GM12875 (cell line): ENCODE measurements around the gene MAP3K14.

Experiments used
- H3K4me3 ChIP-seq: one replicate; pipeline ENCODE4 v1.5.1; 2011; ENCODE audit warnings: low read depth, low read length, control low read depth
- TF ChIP-seq, protein P1 (sequence below): IDR thresholded peaks from 2 replicates; pipeline ENCODE4 v1.5.1; 2011; ENCODE audit warnings: low read depth, mild to moderate bottlenecking, control low read depth, inconsistent platforms, low read length, moderate library complexity, borderline replicate concordance; ENCODE audit not compliant: insufficient read depth

The MAP3K14 gene

DNA sequence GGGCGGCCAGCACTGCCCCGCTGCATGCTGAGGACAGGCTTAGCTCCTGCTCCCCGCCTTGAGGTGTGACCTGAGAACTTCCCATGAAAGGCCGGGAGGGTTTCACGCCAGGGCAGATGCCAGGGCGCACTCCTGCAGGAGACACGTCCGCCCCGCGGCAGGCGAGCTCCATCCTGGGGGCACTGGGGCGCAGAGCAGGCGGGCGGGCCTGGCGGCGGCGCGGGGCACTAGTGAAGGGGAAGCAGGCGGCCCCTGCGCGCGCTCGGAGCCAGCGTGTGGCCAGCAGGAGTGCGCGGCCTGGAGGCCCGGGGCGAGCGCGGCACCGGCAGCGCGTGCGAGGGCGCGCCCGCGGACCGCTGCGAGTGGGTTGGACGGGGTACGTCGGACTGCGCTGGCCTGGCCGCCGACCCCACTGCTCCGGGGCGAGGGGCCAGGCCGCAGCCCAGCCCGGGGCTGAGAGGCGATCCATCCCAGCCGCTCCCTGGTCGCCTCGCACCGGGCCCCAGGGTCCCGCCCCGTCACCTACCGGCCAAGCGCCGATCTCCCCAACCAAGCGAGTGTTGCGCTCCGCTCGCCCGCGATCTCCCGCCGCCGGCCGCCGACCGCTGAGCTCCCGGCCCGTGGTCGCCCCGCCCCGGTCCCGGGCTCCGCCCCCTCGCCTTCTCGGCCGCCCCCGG, at the start of gene MAP3K14:
MAP3K14 (minus strand) TSS at position 587 of the 677 bp plus-strand sequence. CDS start 26,275 bp downstream, outside the sequence.
- H3K4me3 ChIP-seq = peak within 1 kb of the TSS; percentile 85
- TF ChIP-seq, protein P1, sequence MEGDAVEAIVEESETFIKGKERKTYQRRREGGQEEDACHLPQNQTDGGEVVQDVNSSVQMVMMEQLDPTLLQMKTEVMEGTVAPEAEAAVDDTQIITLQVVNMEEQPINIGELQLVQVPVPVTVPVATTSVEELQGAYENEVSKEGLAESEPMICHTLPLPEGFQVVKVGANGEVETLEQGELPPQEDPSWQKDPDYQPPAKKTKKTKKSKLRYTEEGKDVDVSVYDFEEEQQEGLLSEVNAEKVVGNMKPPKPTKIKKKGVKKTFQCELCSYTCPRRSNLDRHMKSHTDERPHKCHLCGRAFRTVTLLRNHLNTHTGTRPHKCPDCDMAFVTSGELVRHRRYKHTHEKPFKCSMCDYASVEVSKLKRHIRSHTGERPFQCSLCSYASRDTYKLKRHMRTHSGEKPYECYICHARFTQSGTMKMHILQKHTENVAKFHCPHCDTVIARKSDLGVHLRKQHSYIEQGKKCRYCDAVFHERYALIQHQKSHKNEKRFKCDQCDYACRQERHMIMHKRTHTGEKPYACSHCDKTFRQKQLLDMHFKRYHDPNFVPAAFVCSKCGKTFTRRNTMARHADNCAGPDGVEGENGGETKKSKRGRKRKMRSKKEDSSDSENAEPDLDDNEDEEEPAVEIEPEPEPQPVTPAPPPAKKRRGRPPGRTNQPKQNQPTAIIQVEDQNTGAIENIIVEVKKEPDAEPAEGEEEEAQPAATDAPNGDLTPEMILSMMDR = 0 out of 2 replicates have a peak, but pooled peaks have one; percentile 2

DNA sequence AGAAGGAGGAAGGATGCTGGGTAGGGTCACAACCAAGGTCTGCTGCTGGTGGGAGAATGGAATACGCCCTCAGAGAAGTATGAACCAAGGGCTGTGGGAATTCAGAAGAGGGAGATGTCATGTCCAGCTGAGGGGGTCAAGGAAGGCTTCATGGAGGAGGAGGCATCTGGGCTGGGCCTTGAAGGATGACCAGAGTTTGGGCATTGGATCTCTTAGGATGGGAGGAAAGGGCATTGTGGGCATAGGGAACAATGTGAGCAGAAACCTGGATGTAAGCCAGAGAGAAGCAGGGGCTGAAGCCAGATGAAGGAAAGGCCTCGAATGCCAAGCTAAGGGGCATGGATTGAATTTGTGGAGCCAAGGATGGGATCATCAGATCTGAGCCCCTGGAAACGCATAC, 49.2 kb upstream of the MAP3K14 start:
- no peak overlapping the region for H3K4me3 ChIP-seq
- TF ChIP-seq, protein P1 = no peak

DNA sequence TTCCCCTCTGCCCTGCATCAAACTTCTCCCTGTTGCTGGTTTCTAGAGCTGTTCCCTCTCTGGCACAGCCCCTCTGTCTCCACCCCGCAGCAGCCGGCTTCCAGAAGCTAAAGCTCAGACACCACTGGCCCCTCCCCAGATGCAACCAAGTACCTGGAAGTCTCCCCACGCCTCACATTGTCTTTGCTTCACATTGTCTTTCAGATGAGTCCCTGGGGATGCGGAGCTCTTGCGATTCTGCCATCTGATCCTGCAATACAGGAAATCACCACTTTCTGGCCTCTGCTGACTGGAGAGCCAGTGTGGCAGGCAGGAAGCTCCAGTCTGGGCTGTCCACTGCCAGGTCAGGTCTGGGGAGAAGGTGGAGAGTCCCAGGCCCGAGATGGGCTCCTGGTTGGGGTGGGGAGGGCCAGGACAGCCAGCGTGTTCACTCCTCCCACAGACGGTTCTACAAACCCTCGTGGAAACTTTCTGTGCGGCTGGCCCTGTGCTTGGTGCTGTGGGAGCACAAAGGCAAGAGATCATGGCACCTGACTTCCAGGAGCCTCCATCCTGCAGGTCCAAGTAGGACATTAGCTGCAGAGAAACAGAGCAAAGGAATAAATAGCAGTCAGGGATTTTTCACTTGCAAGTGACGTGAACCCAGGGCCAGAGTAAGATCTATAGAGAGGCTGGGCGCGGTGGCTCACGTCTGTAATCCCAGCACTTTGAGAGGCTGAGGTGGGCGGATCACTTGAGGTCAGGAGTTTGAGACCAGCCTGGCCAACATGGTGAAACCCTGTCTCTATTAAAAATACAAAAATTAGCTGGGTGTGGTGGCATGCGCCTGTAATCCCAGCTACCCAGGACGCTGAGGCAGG, 47.9 kb upstream of the MAP3K14 start:
- TF ChIP-seq, protein P1 = no peak
- H3K4me3 ChIP-seq = no peak overlapping the region

GRCh38 chr17:45363498-45363897, 46.7 kb upstream of the MAP3K14 start:
- H3K4me3 ChIP-seq = no peak overlapping the region
- TF ChIP-seq, protein P1 = no peak

DNA sequence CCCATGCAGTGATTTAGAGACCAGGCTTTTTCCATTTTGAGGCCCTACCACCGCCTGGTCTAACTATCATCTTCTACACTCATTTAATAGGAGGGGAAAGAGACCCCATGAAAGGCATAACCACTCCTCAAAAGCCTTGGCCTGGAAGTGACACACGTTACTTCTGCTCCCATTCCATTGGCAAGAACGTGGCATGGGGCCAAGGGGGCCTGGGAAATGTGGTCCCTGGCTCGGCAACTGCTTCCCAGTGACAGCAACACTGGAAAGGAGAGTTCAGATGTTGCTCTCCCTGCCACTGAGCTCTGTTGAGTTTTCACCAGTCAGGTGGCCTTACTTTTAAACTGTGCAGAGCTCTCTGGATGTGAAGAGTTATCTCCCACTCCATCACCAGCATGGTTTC, 45.2 kb upstream of the MAP3K14 start:
- TF ChIP-seq, protein P1 = no peak
- H3K4me3 ChIP-seq = no peak overlapping the region

- TF ChIP-seq, protein P1 = no peak
Measured at GRCh38 chr17:45361451-45361850, 44.6 kb upstream of the MAP3K14 start.

More at GRCh38 chr17:45361451-45361850, 44.6 kb upstream of the MAP3K14 start:
- H3K4me3 ChIP-seq = no peak overlapping the region
